Measurements from ENCODE around the gene EZR.

DNA sequence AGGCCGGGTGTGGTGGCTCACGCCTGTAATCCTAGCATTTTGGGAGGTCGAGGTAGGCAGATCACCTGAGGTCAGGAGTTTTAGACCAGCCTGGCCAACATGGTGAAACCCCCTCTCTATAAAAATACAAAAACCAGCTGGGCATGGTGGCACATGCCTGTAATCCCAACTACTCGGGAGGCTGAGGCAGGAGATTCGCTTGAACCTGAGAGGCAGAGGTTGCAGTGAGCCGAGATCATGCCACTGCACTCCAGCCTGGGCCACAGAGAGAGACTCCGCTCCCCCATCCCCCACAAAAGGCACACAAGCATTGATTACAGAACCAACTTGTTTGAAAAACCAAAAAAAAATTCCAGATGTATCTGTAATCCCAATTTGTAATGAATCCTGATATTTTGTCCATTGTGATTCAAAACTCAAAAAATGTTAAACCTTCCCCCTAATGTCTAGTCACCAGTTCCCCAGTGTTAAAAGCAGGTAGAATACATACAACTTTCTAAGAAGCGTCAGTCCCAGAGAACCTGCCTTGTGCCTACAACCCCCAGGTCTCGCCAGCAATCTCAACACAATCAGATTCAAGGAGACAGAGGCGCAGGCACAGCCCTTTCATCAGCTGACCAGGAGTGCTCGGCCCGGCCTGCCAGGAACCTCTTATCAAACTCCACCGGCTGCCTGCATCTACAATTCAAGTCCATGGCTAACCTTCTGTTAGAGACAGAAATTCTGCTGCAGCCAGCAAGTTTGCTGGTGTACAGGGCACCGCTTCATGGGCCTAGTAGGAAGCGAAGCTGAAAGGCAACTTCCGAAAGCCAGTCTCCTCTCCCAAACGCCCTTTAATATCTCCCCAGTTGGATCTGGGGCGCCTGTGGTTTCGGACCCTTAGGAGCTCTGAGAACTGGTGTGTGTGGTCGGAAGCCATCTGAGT, 2.1 kb downstream of the EZR start:
- no peak for TF ChIP-seq EZH2phosphoT487 (IDR thresholded peaks at IDR 0.05; ENCODE audit: borderline replicate concordance, low read depth, low read length)
- TF ChIP-seq, protein P1, sequence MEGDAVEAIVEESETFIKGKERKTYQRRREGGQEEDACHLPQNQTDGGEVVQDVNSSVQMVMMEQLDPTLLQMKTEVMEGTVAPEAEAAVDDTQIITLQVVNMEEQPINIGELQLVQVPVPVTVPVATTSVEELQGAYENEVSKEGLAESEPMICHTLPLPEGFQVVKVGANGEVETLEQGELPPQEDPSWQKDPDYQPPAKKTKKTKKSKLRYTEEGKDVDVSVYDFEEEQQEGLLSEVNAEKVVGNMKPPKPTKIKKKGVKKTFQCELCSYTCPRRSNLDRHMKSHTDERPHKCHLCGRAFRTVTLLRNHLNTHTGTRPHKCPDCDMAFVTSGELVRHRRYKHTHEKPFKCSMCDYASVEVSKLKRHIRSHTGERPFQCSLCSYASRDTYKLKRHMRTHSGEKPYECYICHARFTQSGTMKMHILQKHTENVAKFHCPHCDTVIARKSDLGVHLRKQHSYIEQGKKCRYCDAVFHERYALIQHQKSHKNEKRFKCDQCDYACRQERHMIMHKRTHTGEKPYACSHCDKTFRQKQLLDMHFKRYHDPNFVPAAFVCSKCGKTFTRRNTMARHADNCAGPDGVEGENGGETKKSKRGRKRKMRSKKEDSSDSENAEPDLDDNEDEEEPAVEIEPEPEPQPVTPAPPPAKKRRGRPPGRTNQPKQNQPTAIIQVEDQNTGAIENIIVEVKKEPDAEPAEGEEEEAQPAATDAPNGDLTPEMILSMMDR (conservative IDR thresholded peaks at IDR 0.05; ENCODE audit: low read length): no peak

Measured in OCI-LY7 (cell line).